GM12875 (cell line): ENCODE data around the gene VN1R4.
"Not testable (repeated sequence)": the region's sequence is repeated elsewhere in the genome, so short reads cannot be mapped to it uniquely, and the experiment has no call there.

Source experiments
- H3K4me3 ChIP-seq: one replicate; pipeline ENCODE4 v1.5.1; 2011; ENCODE audit warnings: low read depth, low read length, control low read depth
- TF ChIP-seq, protein P1 (sequence below): IDR thresholded peaks from 2 replicates; pipeline ENCODE4 v1.5.1; 2011; ENCODE audit warnings: low read depth, mild to moderate bottlenecking, control low read depth, inconsistent platforms, low read length, moderate library complexity, borderline replicate concordance; ENCODE audit not compliant: insufficient read depth

Gene VN1R4

DNA sequence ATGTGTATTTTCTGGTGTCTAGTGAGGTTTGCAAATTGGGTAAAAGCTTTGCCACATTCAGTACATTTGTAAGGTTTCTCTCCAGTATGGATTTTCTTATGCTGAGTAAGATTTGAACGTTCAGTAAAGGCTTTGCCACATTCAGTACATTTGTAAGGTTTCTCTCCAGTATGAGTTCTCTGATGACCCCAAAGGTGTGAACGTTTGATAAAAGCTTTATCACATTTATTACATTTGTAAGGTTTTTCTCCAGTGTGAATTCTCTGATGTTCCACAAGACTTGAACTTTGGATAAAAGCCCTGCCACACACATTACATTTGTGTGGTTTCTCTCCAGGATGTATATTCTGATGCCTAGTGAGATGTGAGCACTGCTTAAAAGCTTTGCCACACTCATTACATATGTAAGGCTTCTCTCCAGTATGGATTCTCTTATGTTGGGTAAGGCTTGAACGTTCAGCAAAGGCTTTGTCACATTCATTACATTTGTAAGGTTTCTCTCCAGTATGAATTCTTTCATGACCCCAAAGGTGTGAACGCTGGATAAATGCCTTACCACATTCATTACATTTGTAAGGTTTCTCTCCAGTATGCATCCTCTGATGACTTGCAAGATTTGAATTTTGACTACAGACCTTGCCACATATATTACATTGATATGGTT, 30.3 kb downstream of the VN1R4 start:
- TF ChIP-seq, protein P1, sequence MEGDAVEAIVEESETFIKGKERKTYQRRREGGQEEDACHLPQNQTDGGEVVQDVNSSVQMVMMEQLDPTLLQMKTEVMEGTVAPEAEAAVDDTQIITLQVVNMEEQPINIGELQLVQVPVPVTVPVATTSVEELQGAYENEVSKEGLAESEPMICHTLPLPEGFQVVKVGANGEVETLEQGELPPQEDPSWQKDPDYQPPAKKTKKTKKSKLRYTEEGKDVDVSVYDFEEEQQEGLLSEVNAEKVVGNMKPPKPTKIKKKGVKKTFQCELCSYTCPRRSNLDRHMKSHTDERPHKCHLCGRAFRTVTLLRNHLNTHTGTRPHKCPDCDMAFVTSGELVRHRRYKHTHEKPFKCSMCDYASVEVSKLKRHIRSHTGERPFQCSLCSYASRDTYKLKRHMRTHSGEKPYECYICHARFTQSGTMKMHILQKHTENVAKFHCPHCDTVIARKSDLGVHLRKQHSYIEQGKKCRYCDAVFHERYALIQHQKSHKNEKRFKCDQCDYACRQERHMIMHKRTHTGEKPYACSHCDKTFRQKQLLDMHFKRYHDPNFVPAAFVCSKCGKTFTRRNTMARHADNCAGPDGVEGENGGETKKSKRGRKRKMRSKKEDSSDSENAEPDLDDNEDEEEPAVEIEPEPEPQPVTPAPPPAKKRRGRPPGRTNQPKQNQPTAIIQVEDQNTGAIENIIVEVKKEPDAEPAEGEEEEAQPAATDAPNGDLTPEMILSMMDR, result no peak
- no peak overlapping the region for H3K4me3 ChIP-seq

DNA sequence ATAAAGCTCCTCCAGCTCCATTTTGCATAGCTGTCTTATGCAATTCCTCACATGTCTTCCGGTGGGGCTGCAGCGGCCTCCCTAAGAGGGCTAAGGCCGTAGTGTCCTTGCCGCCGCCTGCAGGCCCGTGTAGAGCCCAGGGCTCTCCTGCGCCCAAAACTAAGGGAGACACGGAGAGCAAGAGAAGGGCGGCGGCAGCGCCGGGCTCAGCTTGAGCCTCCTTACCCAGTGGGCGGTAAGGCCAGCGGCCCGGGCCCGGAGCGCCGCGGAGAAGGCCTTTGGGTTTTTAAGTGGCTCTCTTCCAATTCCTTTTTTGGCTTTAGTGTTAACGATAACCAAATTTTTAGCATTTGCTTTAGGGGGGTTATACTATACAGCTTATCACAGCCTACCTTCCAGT, 42.9 kb downstream of the VN1R4 start:
- H3K4me3 ChIP-seq, result no peak overlapping the region
- TF ChIP-seq, protein P1, result no peak

DNA sequence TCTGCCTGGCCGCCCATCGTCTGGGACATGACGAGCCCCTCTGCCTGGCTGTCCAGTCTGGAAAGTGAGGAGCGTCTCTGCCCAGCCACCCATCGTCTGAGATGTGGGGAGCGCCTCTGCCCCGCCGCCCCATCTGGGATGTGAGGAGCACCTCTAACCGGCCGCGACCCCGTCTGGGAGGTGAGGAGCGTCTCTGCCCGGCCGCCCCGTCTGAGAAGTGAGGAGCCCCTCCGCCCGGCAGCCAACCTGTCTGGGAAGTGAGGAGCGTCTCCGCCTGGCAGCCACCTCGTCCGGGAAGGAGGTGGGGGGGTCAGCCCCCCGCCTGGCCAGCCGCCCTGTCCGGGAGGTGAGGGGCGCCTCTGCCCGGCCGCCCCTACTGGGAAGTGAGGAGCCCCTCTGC, 44.8 kb downstream of the VN1R4 start:
- H3K4me3 ChIP-seq, result not testable (repeated sequence)
